Stimulated activated CD4-positive, alpha-beta T cell treated with anti-CD3 and anti-CD28 coated beads, Interleukin-15, amount 100 ng/mL, for 24 hours (primary cell): Measurements from ENCODE around the gene PTPRG.

Experiments
- DNase-seq: peaks from one replicate; pipeline ENCODE4 v3.0.0-alpha.2; 2020

PTPRG gene

GRCh38 chr3:61593446-61594029, 32.2 kb downstream of the PTPRG start:
- DNase-seq = no peak

- DNase-seq = no peak
Observed at GRCh38 chr3:61594144-61594963, 33.0 kb downstream of the PTPRG start.

- no peak for DNase-seq
Observed at GRCh38 chr3:61594964-61595285, 33.6 kb downstream of the PTPRG start.

- no peak for DNase-seq
Observed at GRCh38 chr3:61595288-61595687, 33.9 kb downstream of the PTPRG start.

DNA sequence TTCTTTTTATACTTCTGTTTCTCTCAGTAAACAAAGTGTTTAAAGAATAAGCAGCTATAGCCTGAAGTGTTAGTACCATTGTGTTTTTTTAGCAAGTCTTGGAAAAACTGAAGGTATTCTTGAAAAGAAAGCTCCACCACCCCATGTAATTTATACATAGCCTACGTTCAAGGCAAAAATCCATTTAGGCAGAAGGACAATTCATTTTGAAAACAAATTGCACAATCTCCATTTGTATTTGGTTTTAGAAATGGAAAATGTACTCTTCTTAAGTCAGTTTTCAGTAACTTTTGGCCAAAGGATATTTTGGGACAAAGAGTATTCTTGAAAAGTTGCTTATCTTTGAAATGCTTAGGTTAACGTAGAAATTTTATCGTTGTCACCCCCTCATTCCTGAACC, 34.5 kb downstream of the PTPRG start:
- DNase-seq = no peak

DNA sequence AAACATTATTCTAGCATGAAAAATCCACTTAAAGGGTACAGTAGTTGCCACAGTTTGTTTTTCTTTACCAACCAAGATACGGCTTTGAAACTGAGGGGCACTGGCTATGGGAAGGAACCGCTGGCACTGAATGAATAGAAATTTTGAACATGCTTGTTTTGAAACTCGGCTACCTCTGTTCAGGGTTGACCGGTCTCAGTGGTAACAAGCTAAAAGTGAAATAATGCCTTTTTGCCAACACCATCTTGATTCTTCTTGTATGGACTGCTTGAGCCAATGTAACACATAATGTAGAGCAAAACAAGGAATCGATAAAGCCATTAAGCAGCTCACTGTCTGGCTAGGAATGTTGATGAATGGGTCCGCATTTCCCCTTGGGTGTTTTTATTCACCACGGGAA, 36.5 kb downstream of the PTPRG start:
- no peak for DNase-seq

GRCh38 chr3:61600195-61600594, 38.8 kb downstream of the PTPRG start:
- no peak for DNase-seq

- DNase-seq = no peak
Observed at GRCh38 chr3:61601831-61602230, 40.5 kb downstream of the PTPRG start.

DNA sequence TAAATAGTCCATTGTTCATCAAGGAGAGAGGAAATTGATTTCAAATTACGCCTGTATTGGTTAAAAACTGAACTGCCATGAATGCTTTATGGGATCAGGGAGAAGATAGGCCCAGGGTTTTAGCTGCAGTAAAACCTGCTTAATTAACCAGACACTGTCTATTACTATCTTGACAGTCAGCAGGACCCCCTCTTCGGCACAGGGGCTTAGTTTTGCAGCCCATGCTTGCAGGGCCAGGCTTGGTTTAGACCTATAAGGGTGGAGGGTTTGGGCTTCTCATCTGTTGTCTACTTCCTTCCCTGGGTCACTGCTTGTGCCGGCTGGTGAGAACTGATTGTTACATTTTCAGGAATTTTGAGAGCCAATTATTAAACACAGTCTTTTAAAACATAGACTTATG, 41.1 kb downstream of the PTPRG start:
- no peak for DNase-seq

DNA sequence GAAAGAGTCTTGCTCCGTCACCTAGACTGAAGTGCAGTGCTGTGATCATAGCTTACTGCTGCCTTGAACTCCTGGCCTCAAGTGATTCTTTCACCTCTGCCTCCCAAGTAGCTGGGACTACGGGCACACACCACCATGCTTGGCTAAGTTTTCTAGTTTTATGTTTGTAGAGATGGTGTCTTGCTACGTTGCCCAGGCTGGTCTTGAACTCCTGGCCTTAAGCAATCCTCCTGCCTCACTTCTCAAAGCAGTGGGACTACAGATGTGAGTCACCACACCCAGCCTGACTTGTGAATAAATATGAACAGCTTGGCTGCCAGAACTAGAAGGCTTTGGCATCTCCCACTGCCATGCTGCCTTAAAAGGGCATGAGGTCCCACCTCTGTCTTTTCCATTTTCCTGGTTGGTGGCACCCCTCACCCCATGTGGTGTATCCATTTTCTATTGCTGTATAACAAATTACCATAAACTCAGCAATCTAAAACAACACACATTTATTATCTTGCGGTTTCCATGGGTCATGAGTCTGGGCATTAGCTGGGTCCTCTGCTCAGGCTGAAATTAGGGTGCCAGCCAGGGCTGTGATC, 44.3 kb downstream of the PTPRG start:
- DNase-seq = no peak

DNA sequence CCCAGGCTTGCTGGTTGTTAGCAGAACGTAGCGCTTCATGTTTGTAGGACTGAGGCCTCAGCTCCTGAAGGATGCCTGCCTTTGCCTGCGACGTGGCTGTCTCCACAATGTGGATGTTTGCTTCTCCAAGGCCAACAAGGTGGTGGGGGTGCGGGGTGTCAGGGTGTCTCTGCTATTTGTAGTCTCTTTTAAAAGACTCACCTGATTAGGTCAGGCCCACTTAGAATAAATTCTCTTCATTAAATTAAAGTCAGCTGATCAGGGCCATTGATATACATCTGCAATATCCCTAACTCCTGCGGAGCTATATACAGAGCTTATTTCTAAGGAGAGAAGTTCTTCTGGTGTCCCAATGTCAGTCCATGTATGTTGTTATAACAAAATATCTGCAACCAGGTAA, 44.8 kb downstream of the PTPRG start:
- DNase-seq = no peak

DNA sequence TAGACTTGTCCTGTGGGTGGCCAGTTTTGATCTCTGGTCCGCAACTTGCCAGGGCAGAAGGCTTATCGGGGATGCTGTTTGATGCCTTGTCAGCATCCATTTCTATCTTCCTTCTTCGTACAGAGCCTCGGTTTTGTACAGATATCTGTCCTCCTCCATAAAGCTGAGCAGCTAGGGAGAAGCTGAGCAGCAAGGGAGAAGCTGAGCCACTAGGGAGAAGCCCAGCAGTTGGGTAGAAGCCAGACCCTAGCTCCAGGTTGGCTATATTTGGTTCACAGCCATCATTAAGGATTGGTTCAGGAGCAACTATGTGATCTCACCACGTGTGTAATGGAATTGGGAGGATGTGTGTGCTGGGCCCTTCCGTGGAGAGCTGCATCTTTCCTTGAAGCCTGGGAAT, 46.7 kb downstream of the PTPRG start:
- DNase-seq = no peak

- no peak for DNase-seq
Observed at GRCh38 chr3:61608711-61609110, 47.3 kb downstream of the PTPRG start.

DNA sequence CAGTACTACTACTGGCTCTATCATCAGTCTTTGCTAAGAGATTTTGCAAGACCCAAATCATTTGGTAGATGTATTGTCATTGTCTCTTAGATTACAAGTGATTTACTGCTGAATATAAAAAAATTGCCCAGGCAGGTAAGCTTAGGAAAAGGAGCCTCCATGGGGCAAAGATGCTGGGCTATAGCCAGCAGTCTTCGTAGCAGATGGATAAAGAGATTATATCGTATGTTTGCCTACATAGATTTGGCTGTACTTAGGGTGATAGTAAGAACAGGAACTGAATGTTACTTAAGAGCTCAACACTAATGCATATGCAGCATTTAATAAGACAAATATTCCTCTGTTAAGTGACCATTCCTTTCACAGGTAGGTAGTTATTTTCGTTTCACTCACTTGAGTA, 48.9 kb downstream of the PTPRG start:
- no peak for DNase-seq

- no peak for DNase-seq
Observed at GRCh38 chr3:61612211-61613194, 51.1 kb downstream of the PTPRG start.

DNA sequence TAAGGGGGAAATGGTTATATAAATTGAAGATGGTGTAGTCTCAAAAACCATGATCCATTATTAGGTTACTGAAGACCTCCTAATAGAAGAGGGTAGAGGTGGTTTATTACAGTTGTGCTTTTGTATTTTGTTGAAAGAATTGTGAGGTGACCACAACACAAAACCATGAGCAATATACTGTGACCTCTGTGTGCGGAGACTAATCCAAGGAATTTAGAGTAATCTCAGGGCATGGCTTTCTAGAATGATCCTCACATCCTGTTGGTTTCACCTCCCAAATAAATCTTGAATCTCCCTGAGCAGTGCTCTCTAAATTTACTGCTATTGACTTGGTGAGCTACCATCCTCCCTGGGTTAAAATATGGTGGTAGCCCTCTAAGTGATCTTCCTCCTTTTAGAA, 52.3 kb downstream of the PTPRG start:
- no peak for DNase-seq

- no peak for DNase-seq
Observed at GRCh38 chr3:61615643-61616042, 54.3 kb downstream of the PTPRG start.

- no peak for DNase-seq
Observed at GRCh38 chr3:61616586-61616985, 55.2 kb downstream of the PTPRG start.

- no peak for DNase-seq
Observed at GRCh38 chr3:61617041-61617440, 55.7 kb downstream of the PTPRG start.

- DNase-seq = no peak
Observed at GRCh38 chr3:61617651-61618050, 56.3 kb downstream of the PTPRG start.

DNA sequence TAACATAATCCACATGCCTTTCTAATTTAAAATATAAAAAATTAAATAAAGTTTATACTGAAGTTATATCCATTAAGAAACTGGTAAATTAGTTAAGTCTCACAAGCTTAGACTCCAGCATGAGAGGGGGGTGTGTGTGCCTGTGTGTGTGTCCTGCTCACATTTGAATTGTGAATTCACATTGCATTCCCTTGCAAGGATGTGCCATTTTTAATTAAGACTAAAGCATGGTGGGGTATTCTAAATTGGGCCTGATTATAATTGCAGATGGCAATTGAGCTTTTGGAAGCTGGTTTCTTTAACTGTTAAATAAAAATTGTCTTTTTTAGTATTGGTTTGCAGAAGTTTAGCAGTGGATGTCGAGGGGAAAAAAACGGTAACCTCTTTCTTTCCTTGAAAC, 56.9 kb downstream of the PTPRG start:
- no peak for DNase-seq

GRCh38 chr3:61618871-61619270, 57.5 kb downstream of the PTPRG start:
- no peak for DNase-seq

- no peak for DNase-seq
Observed at GRCh38 chr3:61620073-61620472, 58.7 kb downstream of the PTPRG start.
